OCI-LY1 (cell line): Measurements from ENCODE around the gene CROCC.
"Not testable (repeated sequence)": the region's sequence is repeated elsewhere in the genome, so short reads cannot be mapped to it uniquely, and the experiment has no call there.

ENCODE experiments used
- EZH2 ChIP-seq: fragments of 200-600 bp; sonication (generic), shearing (Covaris generic); IDR thresholded peaks from 2 replicates; pipeline ENCODE4 v1.8.0; 2017; ENCODE audit warnings: borderline replicate concordance, mixed run types, mild to moderate bottlenecking, antibody characterized with exemption, low read length, moderate library complexity, mixed read lengths
- TF ChIP-seq, protein P1 (sequence below): fragments of 200-600 bp; sonication (generic), shearing (Covaris generic); IDR thresholded peaks from 2 replicates; pipeline ENCODE4 v1.5.1; 2017; ENCODE audit warnings: mild to moderate bottlenecking, antibody characterized with exemption, low read length, moderate library complexity, mixed read lengths

DNA sequence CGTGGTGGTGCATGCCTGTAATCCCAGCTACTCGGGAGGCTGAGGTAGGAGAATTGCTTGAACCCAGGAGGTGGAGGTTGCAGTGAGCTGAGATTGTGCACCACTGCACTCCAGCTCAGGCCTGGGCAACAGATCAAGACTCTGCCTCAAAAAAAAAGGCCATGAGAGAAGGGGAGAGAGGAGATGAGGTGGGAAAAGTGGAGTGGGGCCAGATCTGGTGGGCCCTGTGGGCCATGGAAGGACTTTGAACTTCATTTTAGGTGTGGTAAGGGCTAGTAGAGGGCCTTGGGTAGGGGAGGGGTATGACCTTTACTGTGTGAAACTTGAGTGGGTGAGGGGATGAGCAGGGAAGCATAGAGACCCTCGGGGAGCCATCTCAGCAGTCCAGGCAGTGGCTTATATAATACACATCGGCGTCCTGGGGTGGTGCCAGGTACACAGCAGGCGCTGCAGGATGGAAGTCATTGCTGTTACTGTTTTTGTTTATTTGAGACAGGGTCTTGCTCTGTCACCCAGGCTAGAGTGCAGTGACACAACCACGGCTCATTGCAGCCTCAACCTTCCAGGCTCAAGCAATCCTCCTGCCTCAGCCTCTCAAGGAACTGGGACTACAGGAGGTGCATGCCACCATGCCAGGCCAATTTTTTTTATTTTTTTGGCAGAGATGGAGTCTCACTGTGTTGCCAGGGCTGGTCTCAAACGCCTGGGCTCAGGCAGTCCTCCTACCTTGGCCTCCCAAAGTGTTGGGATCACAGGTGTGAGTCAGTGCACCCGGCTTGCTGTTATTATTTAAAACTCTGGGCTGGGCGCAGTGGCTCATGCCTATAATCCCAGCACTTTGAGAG lies 5.5 kb upstream of the CROCC start:
- TF ChIP-seq, protein P1, sequence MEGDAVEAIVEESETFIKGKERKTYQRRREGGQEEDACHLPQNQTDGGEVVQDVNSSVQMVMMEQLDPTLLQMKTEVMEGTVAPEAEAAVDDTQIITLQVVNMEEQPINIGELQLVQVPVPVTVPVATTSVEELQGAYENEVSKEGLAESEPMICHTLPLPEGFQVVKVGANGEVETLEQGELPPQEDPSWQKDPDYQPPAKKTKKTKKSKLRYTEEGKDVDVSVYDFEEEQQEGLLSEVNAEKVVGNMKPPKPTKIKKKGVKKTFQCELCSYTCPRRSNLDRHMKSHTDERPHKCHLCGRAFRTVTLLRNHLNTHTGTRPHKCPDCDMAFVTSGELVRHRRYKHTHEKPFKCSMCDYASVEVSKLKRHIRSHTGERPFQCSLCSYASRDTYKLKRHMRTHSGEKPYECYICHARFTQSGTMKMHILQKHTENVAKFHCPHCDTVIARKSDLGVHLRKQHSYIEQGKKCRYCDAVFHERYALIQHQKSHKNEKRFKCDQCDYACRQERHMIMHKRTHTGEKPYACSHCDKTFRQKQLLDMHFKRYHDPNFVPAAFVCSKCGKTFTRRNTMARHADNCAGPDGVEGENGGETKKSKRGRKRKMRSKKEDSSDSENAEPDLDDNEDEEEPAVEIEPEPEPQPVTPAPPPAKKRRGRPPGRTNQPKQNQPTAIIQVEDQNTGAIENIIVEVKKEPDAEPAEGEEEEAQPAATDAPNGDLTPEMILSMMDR = not testable (repeated sequence)
- TF ChIP-seq EZH2 = not testable (repeated sequence)
